Choroid plexus epithelial cell (primary cell): Measurements from ENCODE around the gene OLFML2A.

Experiments
- DNase-seq: peaks from one replicate; pipeline ENCODE4 v3.0.0-alpha.2; 2010; ENCODE audit warnings: low read depth
- H3K4me3 ChIP-seq: 2 replicates; pipeline ENCODE4 v1.5.1; 2011; ENCODE audit warnings: low read depth, mild to moderate bottlenecking, control low read depth, low read length, moderate library complexity
- CTCF ChIP-seq: conservative IDR thresholded peaks from 2 replicates; pipeline ENCODE4 v1.5.1; 2011; ENCODE audit warnings: low read depth, mild to moderate bottlenecking, control low read depth, inconsistent platforms, low read length, moderate library complexity

OLFML2A gene

GRCh38 chr9:124855944-124856765 lies 79.2 kb downstream of the OLFML2A start:
- peak; percentile 31 for DNase-seq
- no peak overlapping the region for H3K4me3 ChIP-seq
- peak; percentile 55 for TF ChIP-seq CTCF

GRCh38 chr9:124857533-124858162 lies 80.7 kb downstream of the OLFML2A start:
- TF ChIP-seq CTCF, result no peak
- no peak overlapping the region for H3K4me3 ChIP-seq
- no peak for DNase-seq

- peak; percentile 26 for TF ChIP-seq CTCF
- no peak overlapping the region for H3K4me3 ChIP-seq
- no peak for DNase-seq
Measured at GRCh38 chr9:124858330-124859046, 81.6 kb downstream of the OLFML2A start.

GRCh38 chr9:124859803-124860581 lies 83.1 kb downstream of the OLFML2A start:
- no peak for DNase-seq
- peak overlapping the region; percentile 88 for H3K4me3 ChIP-seq
- TF ChIP-seq CTCF, result no peak

GRCh38 chr9:124860582-124861341 lies 83.8 kb downstream of the OLFML2A start:
- no peak for TF ChIP-seq CTCF
- no peak for DNase-seq
- peak overlapping the region; percentile 88 for H3K4me3 ChIP-seq
